ENCODE results near the gene ARMC12.
"Not testable (repeated sequence)": the region's sequence is repeated elsewhere in the genome, so short reads cannot be mapped to it uniquely, and the experiment has no call there.

ARMC12 gene

GRCh38 chr6:35694462-35694861 is 42.4 kb upstream of the ARMC12 start:
- no peak for TF ChIP-seq CTCF (IDR thresholded peaks at IDR 0.05; ENCODE audit: control insufficient read depth, insufficient read depth, low read depth, low read length, missing control alignments)
- DNase-seq (ENCODE audit: low read depth), result no peak
- no peak overlapping the region for H3K4me3 ChIP-seq (ENCODE audit: control insufficient read depth, low read depth, low read length)

DNA sequence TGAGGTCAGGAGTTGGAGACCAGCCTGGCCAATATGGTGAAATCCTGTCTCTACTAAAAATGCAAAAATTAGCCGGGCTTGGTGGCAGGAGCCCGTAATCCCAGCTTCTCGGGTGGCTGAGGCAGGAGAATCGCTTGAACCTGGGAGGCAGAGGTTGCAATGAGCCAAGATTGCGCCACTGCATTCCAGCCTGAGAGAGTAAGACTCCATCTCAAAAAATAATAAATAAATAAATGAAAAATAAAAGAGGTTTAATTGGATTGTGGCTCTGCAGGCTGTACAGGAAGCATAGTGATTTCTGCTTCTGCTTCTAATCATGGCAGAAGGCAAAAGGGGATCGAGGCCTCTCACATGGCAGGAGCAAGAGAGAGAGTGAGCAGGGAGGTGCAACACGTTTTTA is 38.4 kb upstream of the ARMC12 start:
- not testable (repeated sequence) for DNase-seq (ENCODE audit: low read depth); H3K4me3 ChIP-seq (ENCODE audit: control insufficient read depth, low read depth, low read length)

DNA sequence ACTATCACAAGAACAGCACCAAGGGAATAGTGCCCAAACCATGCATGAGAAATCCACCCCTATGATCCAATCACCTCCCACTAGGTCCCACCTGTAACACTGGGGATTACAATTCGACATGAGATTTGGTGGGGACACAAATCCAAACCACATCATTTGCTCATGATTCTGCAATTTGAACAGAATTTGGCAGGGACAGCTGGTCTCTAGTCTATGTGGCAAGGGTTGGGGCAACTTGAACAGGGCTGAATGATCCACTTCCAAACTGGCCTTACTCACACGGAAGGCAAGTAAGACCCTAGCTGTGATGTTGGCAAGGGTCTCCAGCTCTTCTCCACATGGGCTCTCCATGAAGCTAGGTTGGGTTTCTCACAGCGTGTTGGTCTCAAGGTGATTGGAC is 38.0 kb upstream of the ARMC12 start:
- no peak for TF ChIP-seq CTCF (IDR thresholded peaks at IDR 0.05; ENCODE audit: control insufficient read depth, insufficient read depth, low read depth, low read length, missing control alignments)
- no peak overlapping the region for H3K4me3 ChIP-seq (ENCODE audit: control insufficient read depth, low read depth, low read length)
- DNase-seq (ENCODE audit: low read depth), result no peak

- no peak for DNase-seq (ENCODE audit: low read depth)
- no peak overlapping the region for H3K4me3 ChIP-seq (ENCODE audit: control insufficient read depth, low read depth, low read length)
- no peak for TF ChIP-seq CTCF (IDR thresholded peaks at IDR 0.05; ENCODE audit: control insufficient read depth, insufficient read depth, low read depth, low read length, missing control alignments)
These were observed 33.3 kb upstream of the ARMC12 start for GRCh38 chr6:35703554-35703953.

DNA sequence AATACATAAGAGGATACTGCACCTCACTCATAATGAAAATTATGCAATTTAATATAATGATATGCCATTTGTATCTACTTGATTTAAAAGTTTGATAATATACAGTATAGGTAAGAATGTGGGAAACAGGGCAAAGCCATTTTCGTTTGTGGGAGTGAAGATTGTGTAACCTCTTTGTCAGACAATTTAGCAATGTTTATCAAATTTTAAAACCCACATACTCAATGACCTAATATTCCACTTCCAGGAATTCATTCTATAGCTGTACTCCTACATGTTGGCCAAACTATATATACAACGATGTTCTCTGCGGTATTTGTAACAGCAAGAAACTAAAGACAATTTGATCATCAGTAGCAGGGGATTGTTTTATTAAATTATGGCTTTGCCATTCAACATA is 30.4 kb upstream of the ARMC12 start:
- no peak for TF ChIP-seq CTCF (IDR thresholded peaks at IDR 0.05; ENCODE audit: control insufficient read depth, insufficient read depth, low read depth, low read length, missing control alignments)
- no peak overlapping the region for H3K4me3 ChIP-seq (ENCODE audit: control insufficient read depth, low read depth, low read length)
- no peak for DNase-seq (ENCODE audit: low read depth)

GRCh38 chr6:35707714-35708407 is 29.0 kb upstream of the ARMC12 start:
- DNase-seq (ENCODE audit: low read depth), result no peak
- TF ChIP-seq CTCF (IDR thresholded peaks at IDR 0.05; ENCODE audit: control insufficient read depth, insufficient read depth, low read depth, low read length, missing control alignments), result no peak
- H3K4me3 ChIP-seq (ENCODE audit: control insufficient read depth, low read depth, low read length), result no peak overlapping the region

DNA sequence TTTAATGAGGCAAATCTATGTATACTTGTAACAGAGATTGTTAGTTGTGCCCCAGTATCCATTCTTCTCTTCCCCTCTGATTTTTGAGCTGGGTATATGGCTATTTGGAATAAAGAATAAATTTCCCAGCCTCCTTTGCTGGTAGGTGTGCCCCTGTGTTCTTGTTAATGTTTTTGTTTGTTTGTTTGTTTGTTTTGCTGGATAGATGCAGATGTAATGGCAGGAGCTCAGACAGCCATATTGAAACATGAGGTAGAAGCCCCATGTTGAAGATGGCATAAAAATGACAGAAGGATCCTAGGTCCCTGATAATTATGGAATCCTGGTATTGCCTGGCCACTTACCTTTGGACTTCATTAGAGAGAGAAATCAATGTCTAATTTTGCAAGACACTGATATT is 28.2 kb upstream of the ARMC12 start:
- TF ChIP-seq CTCF (IDR thresholded peaks at IDR 0.05; ENCODE audit: control insufficient read depth, insufficient read depth, low read depth, low read length, missing control alignments), result no peak
- H3K4me3 ChIP-seq (ENCODE audit: control insufficient read depth, low read depth, low read length), result no peak overlapping the region
- DNase-seq (ENCODE audit: low read depth), result no peak

Measured in AG09309 (cell line).